Loucy (cell line): ENCODE results near the gene SLC26A8.

Experiments
- H2AFZ ChIP-seq: fragments of 200-600 bp; sonication (generic); 2 replicates; pipeline ENCODE4 v1.6.0; 2016; ENCODE audit warnings: antibody characterized with exemption, mild to moderate bottlenecking, low read length, moderate library complexity
- H3F3A ChIP-seq: fragments of 200-600 bp; 2 replicates; pipeline ENCODE4 v1.6.0; 2016; ENCODE audit warnings: antibody characterized with exemption, low read depth, mild to moderate bottlenecking
- H3K27me3 ChIP-seq: fragments of 200-600 bp; sonication (generic); 2 replicates; pipeline ENCODE4 v1.6.1; 2014; ENCODE audit warnings: low read length, mild to moderate bottlenecking; ENCODE audit not compliant: insufficient read depth, poor library complexity, severe bottlenecking
- H3K36me3 ChIP-seq: fragments of 200-600 bp; sonication (generic); 2 replicates; pipeline ENCODE4 v1.6.1; 2016; ENCODE audit warnings: low read length; ENCODE audit not compliant: insufficient read depth
- H3K4me1 ChIP-seq: fragments of 200-600 bp; sonication (generic); 2 replicates; pipeline ENCODE4 v1.5.1; 2014; ENCODE audit warnings: low read length, mild to moderate bottlenecking; ENCODE audit not compliant: insufficient read depth, poor library complexity, severe bottlenecking
- H3K4me2 ChIP-seq: fragments of 200-600 bp; sonication (generic); 2 replicates; pipeline ENCODE4 v1.6.0; 2014; ENCODE audit warnings: antibody characterized with exemption, low read length, low read depth, mild to moderate bottlenecking; ENCODE audit not compliant: poor library complexity, severe bottlenecking
- H3K4me3 ChIP-seq: fragments of 200-600 bp; sonication (generic); 2 replicates; pipeline ENCODE4 v1.5.1; 2014; ENCODE audit warnings: low read length, mild to moderate bottlenecking, mixed read lengths; ENCODE audit not compliant: poor library complexity, severe bottlenecking
- H3K79me2 ChIP-seq: fragments of 200-600 bp; sonication (generic); 2 replicates; pipeline ENCODE4 v1.6.1; 2014; ENCODE audit warnings: low read length; ENCODE audit not compliant: insufficient read depth
- H3K9ac ChIP-seq: fragments of 200-600 bp; sonication (generic); 2 replicates; pipeline ENCODE4 v1.6.0; 2014; ENCODE audit warnings: mild to moderate bottlenecking, low read depth, low read length, moderate library complexity; ENCODE audit not compliant: poor library complexity, severe bottlenecking
- H3K9me2 ChIP-seq: fragments of 200-600 bp; sonication (generic); replicated peaks from 2 replicates; pipeline ENCODE4 v1.6.1; 2016; ENCODE audit warnings: low read depth, low read length, mixed read lengths
- H3K9me3 ChIP-seq: fragments of 200-600 bp; sonication (generic); 2 replicates; pipeline ENCODE4 v1.6.1; 2014; ENCODE audit warnings: mild to moderate bottlenecking, antibody characterized with exemption, low read length, low read depth; ENCODE audit not compliant: insufficient read depth
- H4K20me1 ChIP-seq: fragments of 200-600 bp; sonication (generic); 2 replicates; pipeline ENCODE4 v1.6.0; 2014; ENCODE audit warnings: antibody characterized with exemption, low read length, mild to moderate bottlenecking; ENCODE audit not compliant: insufficient read depth, poor library complexity, severe bottlenecking
- EZH2phosphoT487 ChIP-seq: fragments of 200-600 bp; IDR thresholded peaks from 2 replicates; pipeline ENCODE4 v1.6.1; 2018; ENCODE audit warnings: antibody characterized with exemption, mild to moderate bottlenecking, moderate library complexity, borderline replicate concordance
- TF ChIP-seq, protein P1 (sequence below): fragments of 200-600 bp; sonication (generic); conservative IDR thresholded peaks from 2 replicates; pipeline ENCODE4 v1.5.1; 2014; ENCODE audit warnings: mild to moderate bottlenecking, antibody characterized with exemption, low read length

The SLC26A8 gene

GRCh38 chr6:36069573-36069972 lies 45.1 kb upstream of the SLC26A8 start:
- H4K20me1 ChIP-seq: peaks cover 95% of the 10 kb centered on the region
- H3K9me2 ChIP-seq: no peaks in the 10 kb centered on the region
- H3F3A ChIP-seq: no peaks in the 10 kb centered on the region
- H3K4me2 ChIP-seq: no peak overlapping the region
- H3K79me2 ChIP-seq: peaks cover 99% of the 10 kb centered on the region
- H3K4me1 ChIP-seq: peaks cover 10% of the 10 kb centered on the region
- no peaks in the 10 kb centered on the region for H3K9me3 ChIP-seq
- TF ChIP-seq, protein P1, sequence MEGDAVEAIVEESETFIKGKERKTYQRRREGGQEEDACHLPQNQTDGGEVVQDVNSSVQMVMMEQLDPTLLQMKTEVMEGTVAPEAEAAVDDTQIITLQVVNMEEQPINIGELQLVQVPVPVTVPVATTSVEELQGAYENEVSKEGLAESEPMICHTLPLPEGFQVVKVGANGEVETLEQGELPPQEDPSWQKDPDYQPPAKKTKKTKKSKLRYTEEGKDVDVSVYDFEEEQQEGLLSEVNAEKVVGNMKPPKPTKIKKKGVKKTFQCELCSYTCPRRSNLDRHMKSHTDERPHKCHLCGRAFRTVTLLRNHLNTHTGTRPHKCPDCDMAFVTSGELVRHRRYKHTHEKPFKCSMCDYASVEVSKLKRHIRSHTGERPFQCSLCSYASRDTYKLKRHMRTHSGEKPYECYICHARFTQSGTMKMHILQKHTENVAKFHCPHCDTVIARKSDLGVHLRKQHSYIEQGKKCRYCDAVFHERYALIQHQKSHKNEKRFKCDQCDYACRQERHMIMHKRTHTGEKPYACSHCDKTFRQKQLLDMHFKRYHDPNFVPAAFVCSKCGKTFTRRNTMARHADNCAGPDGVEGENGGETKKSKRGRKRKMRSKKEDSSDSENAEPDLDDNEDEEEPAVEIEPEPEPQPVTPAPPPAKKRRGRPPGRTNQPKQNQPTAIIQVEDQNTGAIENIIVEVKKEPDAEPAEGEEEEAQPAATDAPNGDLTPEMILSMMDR: no peak
- no peak for TF ChIP-seq EZH2phosphoT487
- H3K36me3 ChIP-seq: peaks cover 85% of the 10 kb centered on the region; the same call in 1 of the 2 replicates
- H3K4me3 ChIP-seq: no peak overlapping the region
- no peak overlapping the region for H3K9ac ChIP-seq
- H3K27me3 ChIP-seq: no peaks in the 10 kb centered on the region
- H2AFZ ChIP-seq: no peak overlapping the region

DNA sequence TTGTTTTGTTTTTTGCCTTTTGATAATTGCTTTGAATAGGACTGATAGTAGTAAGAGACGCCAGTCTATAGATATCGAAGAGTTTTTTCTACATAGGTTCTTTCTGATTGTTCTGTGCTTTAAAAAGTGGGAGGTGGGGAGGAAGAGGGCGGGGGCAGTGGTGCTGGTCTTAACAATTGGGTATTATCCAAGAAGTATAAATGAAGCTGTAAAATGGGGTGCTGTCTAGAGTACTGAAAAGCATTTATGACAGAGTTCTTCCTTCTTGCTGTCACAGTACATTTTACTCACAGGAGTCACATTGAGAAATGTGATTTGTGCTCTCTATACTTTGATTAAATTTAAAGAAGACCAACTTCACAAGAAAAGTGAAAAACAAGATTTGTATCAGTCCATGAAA lies 44.1 kb upstream of the SLC26A8 start:
- Histone ChIP-seq H3K27me3 (no peaks in the 10 kb centered on the region), H3F3A (no peaks in the 10 kb centered on the region), H3K4me2 (no peak overlapping the region), H4K20me1 (peaks cover 99% of the 10 kb centered on the region), H3K9me3 (no peaks in the 10 kb centered on the region), H2AFZ (no peak overlapping the region), H3K9me2 (no peaks in the 10 kb centered on the region), H3K9ac (no peak overlapping the region), H3K79me2 (peaks cover 100% of the 10 kb centered on the region), H3K4me3 (no peak overlapping the region), H3K4me1 (peaks cover 10% of the 10 kb centered on the region), H3K36me3 (peaks cover 85% of the 10 kb centered on the region; the same call in 1 of the 2 replicates)
- TF ChIP-seq EZH2phosphoT487: no peak
- TF ChIP-seq, protein P1: no peak

GRCh38 chr6:36068012-36068392 lies 43.6 kb upstream of the SLC26A8 start:
- Histone ChIP-seq H3K36me3 (peaks cover 85% of the 10 kb centered on the region; the same call in 1 of the 2 replicates), H3K4me1 (peaks cover 15% of the 10 kb centered on the region), H3K4me3 (no peak overlapping the region), H3F3A (no peaks in the 10 kb centered on the region), H3K27me3 (no peaks in the 10 kb centered on the region), H3K4me2 (no peak overlapping the region), H4K20me1 (peaks cover 99% of the 10 kb centered on the region), H2AFZ (no peak overlapping the region), H3K9me3 (no peaks in the 10 kb centered on the region), H3K79me2 (peaks cover 100% of the 10 kb centered on the region), H3K9ac (no peak overlapping the region), H3K9me2 (no peaks in the 10 kb centered on the region)
- TF ChIP-seq, protein P1: no peak
